Measurements from ENCODE around the gene AIF1L. TPM values are rescaled to one million over a fixed set of nuclear protein-coding genes. Genes with fewer than 3 reads are reported as not detected.
A peak's percentile ranks its signal among the peaks of the same experiment; 100 is the strongest.

AIF1L gene
- total and polyA plus RNA-seq, 2 of the 4 experiments (the other 2 are of a cell fraction): 0.18 to 0.19 TPM

GRCh38 chr9:131125288-131126058 lies 29.1 kb downstream of the AIF1L start, which contains the start of gene NUP214:
TSS of gene NUP214 (plus strand) at chr9:131125586. CDS start at chr9:131125705, 119 bp downstream.
- Histone ChIP-seq H3K4ac (ENCODE audit: low read depth, low read length) (peak within 1 kb of the TSS; percentile 86), H2BK120ac (ENCODE audit: low read depth, low read length) (no peak within 1 kb of the TSS), H3K27ac (ENCODE audit: insufficient read depth, low read length) (peak within 1 kb of the TSS; percentile 76), H3K9me3 (ENCODE audit: control insufficient read depth, insufficient read depth, low read length) (no peaks in the 10 kb centered on the region), H3K79me1 (ENCODE audit: low read depth in 1 of 2, low read length in 2 of 2) (peaks cover 6 to 35% of the 10 kb centered on the region in 2 experiments), H2AFZ (replicated peaks; ENCODE audit: low read length, poor library complexity) (peak within 1 kb of the TSS; percentile 93), H4K91ac (ENCODE audit: insufficient read depth, low read depth, low read length) (peak within 1 kb of the TSS; percentile 83), H3K18ac (ENCODE audit: low read depth, low read length) (no peak within 1 kb of the TSS; the same call in 1 of the 2 replicates), H3K4me2 (ENCODE audit: low read depth, low read length) (peak within 1 kb of the TSS; percentile 100), H3K4me3 (ENCODE audit: insufficient read depth, low read depth, low read length) (peak within 1 kb of the TSS; percentile 85), H3K23ac (ENCODE audit: low read depth, low read length) (peak within 1 kb of the TSS; percentile 85), H2AK9ac (replicated peaks; ENCODE audit: low read depth, low read length, poor library complexity) (peak within 1 kb of the TSS; percentile 94), H3K14ac (replicated peaks; ENCODE audit: low read depth, low read length) (peak within 1 kb of the TSS; percentile 95), H3K56ac (ENCODE audit: extremely low read depth, insufficient read depth, low read length) (peak within 1 kb of the TSS; percentile 90), H3K9ac (ENCODE audit: low read depth, low read length) (peak within 1 kb of the TSS; percentile 89), H4K20me1 (ENCODE audit: insufficient read depth, low read length) (no peaks in the 10 kb centered on the region), H2BK20ac (ENCODE audit: low read depth, low read length) (no peak within 1 kb of the TSS), H2BK5ac (ENCODE audit: low read depth, low read length, poor library complexity, severe bottlenecking) (peak within 1 kb of the TSS; percentile 63), H2BK15ac (ENCODE audit: low read depth, low read length) (no peak within 1 kb of the TSS), H3K27me3 (ENCODE audit: control insufficient read depth, insufficient read depth, low read length) (peaks cover 2% of the 10 kb centered on the region; the same call in 1 of the 2 replicates), H4K8ac (ENCODE audit: low read depth in 2 of 2, low read length in 2 of 2) (peak within 1 kb of the TSS; percentile 59 to 95), H3K4me1 (ENCODE audit: control insufficient read depth, insufficient read depth, low read length) (no peaks in the 10 kb centered on the region), H2AK5ac (ENCODE audit: low read depth, low read length) (peak within 1 kb of the TSS; percentile 37), H3K9me1 (ENCODE audit: insufficient read depth, low read length) (no peaks in the 10 kb centered on the region), H3K36me3 (ENCODE audit: control insufficient read depth, insufficient read depth, low read length) (peaks cover 7% of the 10 kb centered on the region; the same call in 1 of the 2 replicates), H4K5ac (ENCODE audit: low read depth, low read length) (peak within 1 kb of the TSS; percentile 86)
- 0% methylated on average over 21 of the region's 61 CpGs; no CpG with 5 or more reads in 1 of the 2 experiments for WGBS, 2 experiments (ENCODE audit: extremely low coverage in 2 of 2, insufficient read length in 1 of 2)
- ChIA-PET CTCF (interaction anchor here (1.4 kb wide), 1 partner anchor 211 kb away, joined by 3 read pairs; no protein-coding TSS in a partner anchor), POLR2A (ENCODE audit: unreplicated experiment) (interaction anchor here (0.6 to 0.9 kb wide), 2 partner anchors 9 to 14 kb away, joined by 3 to 5 read pairs; no protein-coding TSS in a partner anchor)
- in situ Hi-C loops (cut with MboI; ENCODE audit: low sequenced_read_pairs) (loop anchor here (25.0 kb wide), 1 partner anchor 1212 kb away; no protein-coding TSS in a partner anchor), intact Hi-C loops (cut with micrococcal nuclease) (loop anchor here (2.0 to 5.0 kb wide), 2 partner anchors 42 to 67 kb away; no protein-coding TSS in a partner anchor), dilution Hi-C loops (cut with HindIII; ENCODE audit: low sequenced_read_pairs, unreplicated experiment) (no loop called here)
- no TSS peak for BruUV-seq (replicated peaks)
- peak; percentile 100 for ATAC-seq (ENCODE audit: low read depth)
- peak; percentile 96 for DNase-seq
- TF ChIP-seq MAFK (IDR thresholded peaks at IDR 0.05; ENCODE audit: low read depth, low read length): no peak
- TF ChIP-seq FOS (IDR thresholded peaks at IDR 0.05; ENCODE audit: low read depth, low read length): peak; percentile 38; the same call in 1 of the 2 replicates
- no peak for TF ChIP-seq USF2 (IDR thresholded peaks at IDR 0.05; ENCODE audit: low read depth, low read length)
- no peak for TF ChIP-seq SMC3 (IDR thresholded peaks at IDR 0.05; ENCODE audit: low read depth, low read length)
- no peak for TF ChIP-seq NFE2L2 (IDR thresholded peaks at IDR 0.05; ENCODE audit: low read depth, low read length)
- TF ChIP-seq POLR2A (IDR thresholded peaks at IDR 0.05; ENCODE audit: low read depth, low read length): peak; percentile 90
- TF ChIP-seq CHD1 (IDR thresholded peaks at IDR 0.05; ENCODE audit: low read depth, low read length): no peak
- TF ChIP-seq, protein P1, sequence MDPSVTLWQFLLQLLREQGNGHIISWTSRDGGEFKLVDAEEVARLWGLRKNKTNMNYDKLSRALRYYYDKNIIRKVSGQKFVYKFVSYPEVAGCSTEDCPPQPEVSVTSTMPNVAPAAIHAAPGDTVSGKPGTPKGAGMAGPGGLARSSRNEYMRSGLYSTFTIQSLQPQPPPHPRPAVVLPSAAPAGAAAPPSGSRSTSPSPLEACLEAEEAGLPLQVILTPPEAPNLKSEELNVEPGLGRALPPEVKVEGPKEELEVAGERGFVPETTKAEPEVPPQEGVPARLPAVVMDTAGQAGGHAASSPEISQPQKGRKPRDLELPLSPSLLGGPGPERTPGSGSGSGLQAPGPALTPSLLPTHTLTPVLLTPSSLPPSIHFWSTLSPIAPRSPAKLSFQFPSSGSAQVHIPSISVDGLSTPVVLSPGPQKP (IDR thresholded peaks at IDR 0.05; ENCODE audit: borderline replicate concordance, low read depth, low read length): 0 out of 2 replicates have a peak, but pooled peaks have one; percentile 49
- no peak for TF ChIP-seq RAD21 (IDR thresholded peaks at IDR 0.05; ENCODE audit: low read length)
- no peak for TF ChIP-seq CTCF (conservative IDR thresholded peaks at IDR 0.05; ENCODE audit: low read depth, low read length)
- peak; percentile 41; the same call in 1 of the 2 replicates for TF ChIP-seq BHLHE40 (IDR thresholded peaks at IDR 0.05; ENCODE audit: low read depth, low read length)
- TF ChIP-seq MXI1 (IDR thresholded peaks at IDR 0.05; ENCODE audit: borderline replicate concordance, low read depth, low read length): peak; percentile 95; the same call in 1 of the 2 replicates
- TF ChIP-seq MAZ (IDR thresholded peaks at IDR 0.05; ENCODE audit: borderline replicate concordance, low read depth, low read length): peak; percentile 79; the same call in 1 of the 2 replicates

Measured in IMR-90 (cell line).